ENCODE results near the gene SMAD3. TPM values are rescaled to one million over a fixed set of nuclear protein-coding genes. Genes with fewer than 3 reads are reported as not detected.
A peak's percentile ranks its signal among the peaks of the same experiment; 100 is the strongest.

Gene SMAD3
- total RNA-seq, 1 donor, result 67.8 TPM

GRCh38 chr15:67114046-67114445 lies 48.6 kb downstream of the SMAD3 start:
- no peak overlapping the region for H3K4me3 ChIP-seq (ENCODE audit: low read depth, low read length)
- no peak for DNase-seq (ENCODE audit: low read depth)
- TF ChIP-seq CTCF (IDR thresholded peaks at IDR 0.05; ENCODE audit: insufficient read depth, low read depth, low read length), result no peak

- TF ChIP-seq CTCF (IDR thresholded peaks at IDR 0.05; ENCODE audit: insufficient read depth, low read depth, low read length), result no peak
These were observed 49.6 kb downstream of the SMAD3 start for GRCh38 chr15:67114846-67115585.

GRCh38 chr15:67115586-67115969 lies 50.2 kb downstream of the SMAD3 start:
- no peak for DNase-seq (ENCODE audit: low read depth)
- no peak for TF ChIP-seq CTCF (IDR thresholded peaks at IDR 0.05; ENCODE audit: insufficient read depth, low read depth, low read length)
- H3K4me3 ChIP-seq (ENCODE audit: low read depth, low read length), result no peak overlapping the region

More at GRCh38 chr15:67114846-67115585, 49.6 kb downstream of the SMAD3 start:
- H3K4me3 ChIP-seq (ENCODE audit: low read depth, low read length), result no peak overlapping the region
- DNase-seq (ENCODE audit: low read depth), result no peak

- TF ChIP-seq CTCF (IDR thresholded peaks at IDR 0.05; ENCODE audit: insufficient read depth, low read depth, low read length), result no peak
- no peak for DNase-seq (ENCODE audit: low read depth)
- H3K4me3 ChIP-seq (ENCODE audit: low read depth, low read length), result no peak overlapping the region
These were observed 51.3 kb downstream of the SMAD3 start for GRCh38 chr15:67116742-67117141.

GRCh38 chr15:67117370-67117769 lies 52.0 kb downstream of the SMAD3 start:
- no peak for TF ChIP-seq CTCF (IDR thresholded peaks at IDR 0.05; ENCODE audit: insufficient read depth, low read depth, low read length)
- DNase-seq (ENCODE audit: low read depth), result peak; percentile 89
- no peak overlapping the region for H3K4me3 ChIP-seq (ENCODE audit: low read depth, low read length)

GRCh38 chr15:67118808-67119207 lies 53.4 kb downstream of the SMAD3 start:
- DNase-seq (ENCODE audit: low read depth), result no peak
- TF ChIP-seq CTCF (IDR thresholded peaks at IDR 0.05; ENCODE audit: insufficient read depth, low read depth, low read length), result no peak
- no peak overlapping the region for H3K4me3 ChIP-seq (ENCODE audit: low read depth, low read length)
